ENCODE results near the gene ZCCHC17. TPM values are rescaled to one million over a fixed set of nuclear protein-coding genes. Genes with fewer than 3 reads are reported as not detected.

The ZCCHC17 gene
- total and polyA plus RNA-seq, 2 experiments from 2014 or later = 25.9 to 44.3 TPM

- Histone ChIP-seq H3K9me3 (ENCODE audit: low read depth) (no peaks in the 10 kb centered on the region), H3K4me2 (peak within 1 kb of the TSS; percentile 85), H3K4me1 (ENCODE audit: insufficient read depth) (peaks cover 49% of the 10 kb centered on the region), H3K36me3 (replicated peaks; ENCODE audit: insufficient read depth, low read depth) (no peaks in the 10 kb centered on the region), H3K79me2 (no peaks in the 10 kb centered on the region), H3K9me2 (replicated peaks; ENCODE audit: insufficient read depth) (no peaks in the 10 kb centered on the region), H4K20me1 (ENCODE audit: insufficient read depth, poor library complexity, severe bottlenecking) (no peaks in the 10 kb centered on the region), H3K27ac (peak within 1 kb of the TSS; percentile 99), H2AFZ (peak within 1 kb of the TSS; percentile 53), H3K4me3 (peak within 1 kb of the TSS; percentile 41), H3K27me3 (no peaks in the 10 kb centered on the region)
- WGBS (ENCODE audit: low lambda C conversion rate, missing lambda C conversion rate) = 4% methylated on average over 42 of the region's 44 CpGs
- DNase-seq (ENCODE audit: low spot score) = peak; percentile 94
- no peak for TF ChIP-seq CTCF (IDR thresholded peaks at IDR 0.05; ENCODE audit: poor library complexity)
- TF ChIP-seq EZH2phosphoT487 (IDR thresholded peaks at IDR 0.05; ENCODE audit: low read depth, severe bottlenecking, unreplicated experiment) = no peak
Measured at GRCh38 chr1:31373056-31373896, 76.4 kb downstream of the ZCCHC17 start, which contains the start of gene FABP3. FABP3 (minus strand) TSS chr1:31373076; CDS start chr1:31373014, 62 bp downstream.

- peak overlapping the region; percentile 85 for H3K4me2 ChIP-seq
- no peaks in the 10 kb centered on the region for H3K27me3 ChIP-seq
- no peaks in the 10 kb centered on the region for H4K20me1 ChIP-seq (ENCODE audit: insufficient read depth, poor library complexity, severe bottlenecking)
- H3K79me2 ChIP-seq = no peaks in the 10 kb centered on the region
- H3K9me2 ChIP-seq (replicated peaks; ENCODE audit: insufficient read depth) = no peaks in the 10 kb centered on the region
- H3K27ac ChIP-seq = peak overlapping the region; percentile 99
- no peaks in the 10 kb centered on the region for H3K36me3 ChIP-seq (replicated peaks; ENCODE audit: insufficient read depth, low read depth)
- TF ChIP-seq CTCF (IDR thresholded peaks at IDR 0.05; ENCODE audit: poor library complexity) = no peak
- 35% methylated on average over 11 of the region's 11 CpGs for WGBS (ENCODE audit: low lambda C conversion rate, missing lambda C conversion rate)
- H3K9me3 ChIP-seq (ENCODE audit: low read depth) = no peaks in the 10 kb centered on the region
- no peak overlapping the region for H3K4me3 ChIP-seq
- peaks cover 49% of the 10 kb centered on the region for H3K4me1 ChIP-seq (ENCODE audit: insufficient read depth)
- peak overlapping the region; percentile 42 for H2AFZ ChIP-seq
- DNase-seq (ENCODE audit: low spot score) = no peak
Measured at GRCh38 chr1:31373897-31374486, 77.2 kb downstream of the ZCCHC17 start.

GRCh38 chr1:31374511-31375196, 77.8 kb downstream of the ZCCHC17 start:
- H2AFZ ChIP-seq = no peak overlapping the region
- H4K20me1 ChIP-seq (ENCODE audit: insufficient read depth, poor library complexity, severe bottlenecking) = no peaks in the 10 kb centered on the region
- no peaks in the 10 kb centered on the region for H3K9me3 ChIP-seq (ENCODE audit: low read depth)
- no peaks in the 10 kb centered on the region for H3K79me2 ChIP-seq
- no peak overlapping the region for H3K4me2 ChIP-seq
- peaks cover 49% of the 10 kb centered on the region for H3K4me1 ChIP-seq (ENCODE audit: insufficient read depth)
- no peaks in the 10 kb centered on the region for H3K36me3 ChIP-seq (replicated peaks; ENCODE audit: insufficient read depth, low read depth)
- DNase-seq (ENCODE audit: low spot score) = no peak
- H3K27ac ChIP-seq = peak overlapping the region; percentile 99
- H3K4me3 ChIP-seq = no peak overlapping the region
- WGBS (ENCODE audit: low lambda C conversion rate, missing lambda C conversion rate) = 89% methylated on average over 7 of the region's 7 CpGs
- TF ChIP-seq EZH2 (IDR thresholded peaks at IDR 0.05; ENCODE audit: borderline replicate concordance) = no peak
- TF ChIP-seq CTCF (IDR thresholded peaks at IDR 0.05; ENCODE audit: poor library complexity) = no peak
- TF ChIP-seq EZH2phosphoT487 (IDR thresholded peaks at IDR 0.05; ENCODE audit: low read depth, severe bottlenecking, unreplicated experiment) = no peak
- no peaks in the 10 kb centered on the region for H3K9me2 ChIP-seq (replicated peaks; ENCODE audit: insufficient read depth)
- no peaks in the 10 kb centered on the region for H3K27me3 ChIP-seq
